IPS DF 4.7 (cell line): Measurements from ENCODE around the gene ADM2.

Experiments
- DNase-seq: peaks from one replicate; pipeline ENCODE4 v3.0.0-alpha.2; 2013; ENCODE audit warnings: low spot score; ENCODE audit errors: extremely low read depth

The ADM2 gene

GRCh38 chr22:50467341-50467740 lies 14.0 kb upstream of the ADM2 start:
- DNase-seq, result no peak

- no peak for DNase-seq
Measured at GRCh38 chr22:50467773-50468440, 13.4 kb upstream of the ADM2 start.

DNA sequence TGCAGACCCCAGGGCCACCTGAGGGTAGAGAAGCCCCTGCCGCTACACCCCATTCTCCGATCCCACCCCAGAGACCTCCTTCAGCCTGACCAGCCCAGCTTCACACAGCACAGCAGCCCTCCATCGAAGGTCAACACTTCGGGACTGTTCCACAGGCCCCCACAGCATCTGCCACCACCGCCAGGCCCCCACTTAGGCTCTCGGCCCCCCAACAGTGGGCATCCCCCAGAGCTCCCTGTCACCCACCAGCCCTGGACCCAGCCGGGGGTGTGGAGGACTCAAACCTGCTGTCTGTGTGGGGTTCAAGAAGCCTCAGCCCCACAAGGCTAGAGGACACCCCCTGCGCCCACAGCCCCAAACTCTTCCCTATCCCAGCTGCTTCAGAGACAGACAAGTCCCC lies 12.7 kb upstream of the ADM2 start:
- no peak for DNase-seq

- DNase-seq, result no peak
Measured at GRCh38 chr22:50469377-50470305, 11.7 kb upstream of the ADM2 start.

- DNase-seq, result no peak
Measured at GRCh38 chr22:50470491-50470890, 10.9 kb upstream of the ADM2 start.

DNA sequence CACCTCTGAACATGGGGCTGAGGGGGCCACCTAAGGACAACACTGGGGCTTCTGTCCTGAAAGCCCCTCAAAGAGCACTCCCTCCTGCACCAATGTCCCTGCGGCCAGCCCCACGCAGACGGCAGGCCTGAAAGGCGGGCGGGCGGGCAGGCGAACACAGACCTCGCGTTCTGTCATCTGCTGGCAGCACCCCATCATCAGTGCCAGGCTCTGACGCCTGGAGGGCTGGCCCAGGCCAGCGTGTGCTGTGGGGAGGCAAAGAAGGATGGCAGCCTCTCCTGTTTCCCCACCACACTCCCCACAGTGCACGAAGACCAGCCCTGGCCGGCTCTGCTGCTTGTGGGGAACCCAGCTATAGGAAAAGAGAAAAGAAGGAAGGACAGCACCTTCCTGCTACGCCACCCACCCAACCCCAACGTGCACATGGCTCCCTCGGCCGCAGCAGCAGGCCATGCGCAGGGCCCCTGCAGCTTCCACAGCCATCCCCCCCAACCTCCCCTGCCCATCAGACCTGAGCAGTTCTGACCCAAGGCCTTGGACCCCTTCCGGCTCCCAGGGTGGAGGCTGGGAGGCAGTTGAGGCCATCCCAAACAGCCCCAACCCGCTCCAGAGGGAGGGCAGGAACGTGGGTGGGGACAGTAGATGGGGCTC lies 10.0 kb upstream of the ADM2 start:
- no peak for DNase-seq

DNA sequence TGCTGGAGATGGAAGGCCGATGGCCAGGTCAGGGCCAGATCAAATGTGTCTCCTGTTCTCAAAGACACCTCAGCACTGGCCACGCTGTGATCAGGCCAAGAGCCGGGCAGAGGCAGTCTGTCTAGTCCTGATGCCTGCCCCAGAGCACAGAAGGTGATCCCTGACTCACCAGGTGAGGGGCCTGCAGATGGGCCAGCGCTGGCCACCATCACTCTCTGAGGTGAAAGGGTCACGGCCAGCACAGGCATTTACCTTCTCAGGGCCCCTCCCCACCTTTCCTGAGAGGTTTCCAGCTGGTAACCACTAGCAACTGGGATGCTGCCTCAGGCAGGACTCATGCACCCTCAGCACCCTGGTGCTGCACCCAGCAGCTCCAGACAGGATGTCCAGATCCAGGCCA lies 9.4 kb upstream of the ADM2 start:
- no peak for DNase-seq

DNA sequence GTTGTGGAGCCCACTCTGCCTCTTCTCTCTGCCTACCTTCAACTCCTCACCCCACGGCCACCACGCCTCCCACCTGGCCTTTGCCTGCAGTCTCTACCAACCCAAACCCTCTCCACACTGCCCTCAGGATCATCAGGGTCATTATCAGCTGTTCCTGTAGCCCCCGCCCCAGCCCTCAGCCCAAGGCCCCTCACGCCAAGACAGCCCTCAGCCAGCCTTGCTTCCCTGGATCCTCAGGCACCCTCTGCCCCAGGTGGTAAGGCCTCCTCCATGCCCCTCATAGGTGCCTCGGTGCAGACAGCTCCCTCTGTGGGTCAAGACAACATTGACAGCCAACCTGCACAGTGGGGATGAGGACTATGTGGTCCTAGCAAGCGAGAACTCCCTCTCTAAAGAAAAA lies 8.3 kb upstream of the ADM2 start:
- DNase-seq, result no peak

GRCh38 chr22:50473855-50474671 lies 7.3 kb upstream of the ADM2 start:
- DNase-seq, result no peak

GRCh38 chr22:50474710-50475651 lies 6.4 kb upstream of the ADM2 start, which contains the start of gene SBF1:
Gene SBF1 (minus strand): TSS chr22:50475035. CDS start chr22:50474840, 195 bp downstream.
- peak; percentile 46 for DNase-seq

GRCh38 chr22:50475652-50476002 lies 5.7 kb upstream of the ADM2 start:
- no peak for DNase-seq

- no peak for DNase-seq
Measured at GRCh38 chr22:50476868-50477267, 4.5 kb upstream of the ADM2 start.

- no peak for DNase-seq
Measured at GRCh38 chr22:50477923-50478322, 3.4 kb upstream of the ADM2 start.

GRCh38 chr22:50479721-50480120 lies 1.6 kb upstream of the ADM2 start:
- DNase-seq, result no peak

GRCh38 chr22:50481045-50481439 lies 301 bp upstream of the ADM2 start:
- no peak for DNase-seq

- no peak for DNase-seq
Measured at GRCh38 chr22:50482107-50483074, 1.0 kb downstream of the ADM2 start.

DNA sequence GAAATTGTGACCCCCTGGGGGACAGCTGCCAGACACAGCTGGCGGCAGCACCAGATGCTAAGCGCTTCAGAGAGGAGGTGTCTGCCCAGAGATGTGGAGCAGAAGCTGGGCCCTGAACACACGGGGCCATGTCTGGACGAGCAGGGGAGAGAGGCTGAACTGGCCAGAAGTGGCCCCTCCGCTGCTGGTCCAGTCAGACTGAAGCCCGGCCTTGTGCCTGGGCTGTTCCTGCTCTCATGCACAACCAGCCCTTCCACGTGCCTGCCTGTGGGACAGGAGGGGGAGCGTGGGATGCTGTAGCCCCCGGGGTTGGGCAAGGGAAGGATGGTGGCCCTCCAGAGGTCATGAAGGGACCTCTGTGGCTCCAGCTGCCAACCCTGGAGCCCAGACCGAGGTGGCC lies 1.8 kb downstream of the ADM2 start:
- DNase-seq, result no peak

- no peak for DNase-seq
Measured at GRCh38 chr22:50483556-50483955, 2.2 kb downstream of the ADM2 start.
